Medulla oblongata (tissue), 1 donor: ENCODE measurements around the gene TMEM117.
A peak's percentile ranks its signal among the peaks of the same experiment; 100 is the strongest.

Source experiments
- DNase-seq: peaks from one replicate; pipeline ENCODE4 v3.0.0-alpha.2; 2015; ENCODE audit errors: extremely low spot score

Gene TMEM117

GRCh38 chr12:43884683-43885410 lies 49.0 kb downstream of the TMEM117 start:
- peak; percentile 88 for DNase-seq

GRCh38 chr12:43887397-43887796 lies 51.5 kb downstream of the TMEM117 start:
- DNase-seq, result no peak

GRCh38 chr12:43891856-43892574 lies 56.1 kb downstream of the TMEM117 start:
- no peak for DNase-seq

- no peak for DNase-seq
Observed at GRCh38 chr12:43893670-43894069, 57.8 kb downstream of the TMEM117 start.

GRCh38 chr12:43895580-43896206 lies 59.8 kb downstream of the TMEM117 start:
- DNase-seq, result no peak

GRCh38 chr12:43896496-43896895 lies 60.6 kb downstream of the TMEM117 start:
- no peak for DNase-seq

GRCh38 chr12:43898474-43898873 lies 62.6 kb downstream of the TMEM117 start:
- DNase-seq, result no peak

GRCh38 chr12:43899574-43899973 lies 63.7 kb downstream of the TMEM117 start:
- DNase-seq, result no peak

GRCh38 chr12:43903686-43904085 lies 67.8 kb downstream of the TMEM117 start:
- DNase-seq, result no peak

GRCh38 chr12:43912859-43913258 lies 77.0 kb downstream of the TMEM117 start:
- no peak for DNase-seq

- no peak for DNase-seq
Observed at GRCh38 chr12:43914391-43914790, 78.5 kb downstream of the TMEM117 start.

GRCh38 chr12:43914923-43915468 lies 79.1 kb downstream of the TMEM117 start:
- no peak for DNase-seq

- DNase-seq, result no peak
Observed at GRCh38 chr12:43917896-43918295, 82.0 kb downstream of the TMEM117 start.

- DNase-seq, result no peak
Observed at GRCh38 chr12:43921666-43922337, 85.9 kb downstream of the TMEM117 start.

GRCh38 chr12:43930032-43930431 lies 94.2 kb downstream of the TMEM117 start:
- DNase-seq, result no peak

- DNase-seq, result no peak
Observed at GRCh38 chr12:43931187-43931586, 95.3 kb downstream of the TMEM117 start.

- no peak for DNase-seq
Observed at GRCh38 chr12:43935581-43935980, 99.7 kb downstream of the TMEM117 start.

GRCh38 chr12:43937947-43938346 lies 102.1 kb downstream of the TMEM117 start:
- DNase-seq, result no peak

- no peak for DNase-seq
Observed at GRCh38 chr12:43942379-43942778, 106.5 kb downstream of the TMEM117 start.

- peak; percentile 22 for DNase-seq
Observed at GRCh38 chr12:43945983-43946382, 110.1 kb downstream of the TMEM117 start.

- DNase-seq, result no peak
Observed at GRCh38 chr12:43951286-43951685, 115.4 kb downstream of the TMEM117 start.
